HepG2 (cell line): ENCODE data around the gene SCAF8. TPM values are rescaled to one million over a fixed set of nuclear protein-coding genes. Genes with fewer than 3 reads are reported as not detected.

ENCODE experiments used
- BHLHE40 ChIP-seq: IDR thresholded peaks from 2 replicates; pipeline ENCODE4 v1.6.1; 2011; ENCODE audit warnings: low read length, improper control_type of control experiment
- CCDC6 ChIP-seq: sonication (generic); formaldehyde crosslinking; IDR thresholded peaks from 2 replicates; pipeline ENCODE4 v1.8.1; 2022; ENCODE audit warnings: mild to moderate bottlenecking, missing genetic modification reagents, moderate library complexity
- FOXA1 ChIP-seq, 2 experiments: fragments of 450-650 bp in 1 of 2; sonication (generic) in 1 of 2; formaldehyde crosslinking in 1 of 2; IDR thresholded peaks; 2 replicates each; pipeline versions ENCODE4 v1.4.0 to v1.6.1; 2016 to 2020; ENCODE audit warnings: missing genetic modification reagents in 1 of 2
- GATA4 ChIP-seq: sonication (generic); IDR thresholded peaks from 2 replicates; pipeline ENCODE4 v1.6.1; 2016; ENCODE audit warnings: antibody characterized with exemption, low read depth, borderline replicate concordance
- HDAC2 ChIP-seq: sonication (generic); formaldehyde crosslinking; IDR thresholded peaks from 2 replicates; pipeline ENCODE4 v1.4.0; 2020; ENCODE audit warnings: missing genetic modification reagents
- KAT2B ChIP-seq: fragments of 150-350 bp; IDR thresholded peaks from 2 replicates; pipeline ENCODE4 v1.6.1; 2014; ENCODE audit warnings: low read depth, low read length, borderline replicate concordance
- LCORL ChIP-seq, 2 experiments: fragments of 450-650 bp in 1 of 2; sonication (generic) in 1 of 2; formaldehyde crosslinking in 1 of 2; IDR thresholded peaks; 2 replicates each; pipeline versions ENCODE4 v1.5.0 to v1.6.1; 2017 to 2020; ENCODE audit warnings: antibody characterized with exemption in 1 of 2, missing genetic modification reagents in 1 of 2
- MXI1 ChIP-seq: IDR thresholded peaks from 3 replicates; pipeline ENCODE4 v1.6.1; 2012; ENCODE audit warnings: low read depth, low read length, inconsistent platforms, borderline replicate concordance
- PITX1 ChIP-seq: sonication (generic); formaldehyde crosslinking; IDR thresholded peaks from 2 replicates; pipeline ENCODE4 v1.5.1; 2020; ENCODE audit warnings: mild to moderate bottlenecking, missing genetic modification reagents
- RELA ChIP-seq: sonication (generic); formaldehyde crosslinking; IDR thresholded peaks from 2 replicates; pipeline ENCODE4 v1.4.0; 2020; ENCODE audit warnings: missing genetic modification reagents
- SCMH1 ChIP-seq: sonication (generic); formaldehyde crosslinking; IDR thresholded peaks from 2 replicates; pipeline ENCODE4 v1.9.0; 2021; ENCODE audit warnings: missing genetic modification reagents, mild to moderate bottlenecking, borderline replicate concordance
- TP53 ChIP-seq: sonication (generic); formaldehyde crosslinking; conservative IDR thresholded peaks from 2 replicates; pipeline ENCODE4 v1.4.0; 2020; ENCODE audit warnings: missing genetic modification reagents
- ZNF225 ChIP-seq: sonication (generic); formaldehyde crosslinking; IDR thresholded peaks from 2 replicates; pipeline ENCODE4 v1.4.0; 2020; ENCODE audit warnings: mild to moderate bottlenecking, missing genetic modification reagents
- ZNF232 ChIP-seq: sonication (generic); formaldehyde crosslinking; IDR thresholded peaks from 2 replicates; pipeline ENCODE4 v1.4.0; 2020; ENCODE audit warnings: missing genetic modification reagents, borderline replicate concordance
- ZNF24 ChIP-seq: fragments of 450-650 bp; IDR thresholded peaks from 2 replicates; pipeline ENCODE4 v1.6.1; 2017; ENCODE audit warnings: antibody characterized with exemption, mild to moderate bottlenecking
- ZNF253 ChIP-seq: sonication (generic); formaldehyde crosslinking; IDR thresholded peaks from 2 replicates; pipeline ENCODE4 v1.8.0; 2022; ENCODE audit warnings: mild to moderate bottlenecking, missing genetic modification reagents, borderline replicate concordance
- ZNF260 ChIP-seq: sonication (generic); formaldehyde crosslinking; IDR thresholded peaks from 2 replicates; pipeline ENCODE4 v1.4.0; 2020; ENCODE audit warnings: missing genetic modification reagents, low read depth, mild to moderate bottlenecking, borderline replicate concordance
- ZNF530 ChIP-seq: sonication (generic); formaldehyde crosslinking; IDR thresholded peaks from 2 replicates; pipeline ENCODE4 v1.5.0; 2020; ENCODE audit warnings: low read depth, mild to moderate bottlenecking, missing genetic modification reagents
- ZNF776 ChIP-seq: sonication (generic); formaldehyde crosslinking; IDR thresholded peaks from 2 replicates; pipeline ENCODE4 v1.4.0; 2020; ENCODE audit warnings: mild to moderate bottlenecking, missing genetic modification reagents
- ZNF841 ChIP-seq: sonication (generic); formaldehyde crosslinking; IDR thresholded peaks from 2 replicates; pipeline ENCODE4 v1.8.1; 2023; ENCODE audit warnings: missing genetic modification reagents, borderline replicate concordance
- ZNF850 ChIP-seq: sonication (generic); formaldehyde crosslinking; conservative IDR thresholded peaks from 2 replicates; pipeline ENCODE4 v1.9.0; 2021; ENCODE audit warnings: mild to moderate bottlenecking, missing genetic modification reagents
- ZSCAN9 ChIP-seq: IDR thresholded peaks from 2 replicates; pipeline ENCODE4 v1.6.1; 2016; ENCODE audit warnings: borderline replicate concordance
- polyA plus RNA-seq, 8 experiments: library from polyadenylated mRNA; depleted of rRNA in 3 of 8; stranded (reverse) in 7 of 8; unstranded in 1 of 8; fragments of >200 nt; fragmentation: Illumina TruSeq in 4 of 8; extraction: Trizol in 4 of 8; gene quantifications; 2 replicates each; pipeline versions ENCODE4 v1.2.1 to v1.2.3, GENCODE V29; 2011 to 2016; ENCODE audit warnings: low read depth in 4 of 8, missing spikeins in 1 of 8, mixed read lengths in 1 of 8; ENCODE audit not compliant: insufficient read depth in 1 of 8
- total RNA-seq, 5 experiments: library from RNA; depleted of rRNA; stranded (reverse); fragments of >200 nt; fragmentation: Illumina TruSeq; extraction: Trizol; gene quantifications; 2 replicates each; pipeline ENCODE4 v1.2.3, GENCODE V29; 2016; ENCODE audit warnings: low read depth in 1 of 5
- TF ChIP-seq, protein P1 (sequence below): sonication (generic); formaldehyde crosslinking; IDR thresholded peaks from 2 replicates; pipeline ENCODE4 v1.5.0; 2020; ENCODE audit warnings: mild to moderate bottlenecking, missing genetic modification reagents, borderline replicate concordance
- TF ChIP-seq, protein P2 (sequence below): sonication (generic); formaldehyde crosslinking; IDR thresholded peaks from 2 replicates; pipeline ENCODE4 v1.4.0; 2020; ENCODE audit warnings: mild to moderate bottlenecking, low read depth, missing genetic modification reagents
- TF ChIP-seq, protein P3 (sequence below): sonication (generic); formaldehyde crosslinking; IDR thresholded peaks from 2 replicates; pipeline ENCODE4 v1.5.0; 2020; ENCODE audit warnings: missing genetic modification reagents, mild to moderate bottlenecking, borderline replicate concordance
- TF ChIP-seq, protein P4 (sequence below): sonication (generic); formaldehyde crosslinking; IDR thresholded peaks from 2 replicates; pipeline ENCODE4 v1.5.0; 2020; ENCODE audit warnings: missing genetic modification reagents

Gene SCAF8
- total and polyA plus RNA-seq, 2 of the 13 experiments (the other 11 are each of a cell fraction or from before 2014, with no cell fraction given), result 15.3 to 40.8 TPM

DNA sequence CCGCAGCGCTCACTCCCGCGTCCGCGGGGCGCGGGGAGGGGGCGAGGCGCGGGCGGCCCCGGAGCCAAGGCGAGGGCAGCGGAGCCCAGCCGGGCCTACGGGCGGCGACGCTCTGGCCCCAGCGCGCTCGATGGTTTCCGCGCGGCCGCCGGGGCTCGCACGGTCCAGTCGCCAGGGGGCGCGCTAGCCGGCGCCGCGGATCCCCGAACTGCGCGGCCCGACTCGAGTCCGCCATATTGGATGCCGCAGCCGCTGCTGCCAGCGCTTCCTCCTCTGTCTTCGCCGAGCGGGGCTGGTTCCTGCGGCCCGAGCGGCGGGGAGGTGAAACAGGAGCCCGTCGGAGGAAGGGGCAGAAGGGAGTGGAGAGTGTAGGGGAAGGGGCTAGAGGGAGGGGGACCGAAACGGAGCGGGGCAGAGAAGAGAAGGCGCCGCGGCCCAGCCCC lies at the start of gene SCAF8 (continued):
- TF ChIP-seq ZSCAN9 (CRISPR knock-in tag), result no peak; the same call in none of the 2 replicates
- peak; percentile 95 for TF ChIP-seq ZNF776 (CRISPR knock-in tag)
- peak; percentile 91 for TF ChIP-seq CCDC6 (CRISPR knock-in tag)
- TF ChIP-seq ZNF225, result no peak
- no peak for TF ChIP-seq PITX1 (CRISPR knock-in tag)
- TF ChIP-seq ZNF232 (CRISPR knock-in tag), result no peak
- TF ChIP-seq, protein P1, sequence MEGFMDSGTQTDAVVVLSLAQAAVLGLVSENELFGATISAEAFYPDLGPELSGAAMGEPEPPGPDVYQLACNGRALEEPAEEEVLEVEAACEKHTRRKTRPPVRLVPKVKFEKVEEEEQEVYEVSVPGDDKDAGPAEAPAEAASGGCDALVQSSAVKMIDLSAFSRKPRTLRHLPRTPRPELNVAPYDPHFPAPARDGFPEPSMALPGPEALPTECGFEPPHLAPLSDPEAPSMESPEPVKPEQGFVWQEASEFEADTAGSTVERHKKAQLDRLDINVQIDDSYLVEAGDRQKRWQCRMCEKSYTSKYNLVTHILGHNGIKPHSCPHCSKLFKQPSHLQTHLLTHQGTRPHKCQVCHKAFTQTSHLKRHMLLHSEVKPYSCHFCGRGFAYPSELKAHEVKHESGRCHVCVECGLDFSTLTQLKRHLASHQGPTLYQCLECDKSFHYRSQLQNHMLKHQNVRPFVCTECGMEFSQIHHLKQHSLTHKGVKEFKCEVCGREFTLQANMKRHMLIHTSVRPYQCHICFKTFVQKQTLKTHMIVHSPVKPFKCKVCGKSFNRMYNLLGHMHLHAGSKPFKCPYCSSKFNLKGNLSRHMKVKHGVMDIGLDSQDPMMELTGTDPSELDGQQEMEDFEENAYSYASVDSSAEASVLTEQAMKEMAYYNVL, result no peak; the same call in 1 of the 2 replicates
- TF ChIP-seq HDAC2 (CRISPR knock-in tag), result no peak; the same call in 1 of the 2 replicates
- TF ChIP-seq ZNF850 (CRISPR knock-in tag), result no peak
- TF ChIP-seq, protein P2, sequence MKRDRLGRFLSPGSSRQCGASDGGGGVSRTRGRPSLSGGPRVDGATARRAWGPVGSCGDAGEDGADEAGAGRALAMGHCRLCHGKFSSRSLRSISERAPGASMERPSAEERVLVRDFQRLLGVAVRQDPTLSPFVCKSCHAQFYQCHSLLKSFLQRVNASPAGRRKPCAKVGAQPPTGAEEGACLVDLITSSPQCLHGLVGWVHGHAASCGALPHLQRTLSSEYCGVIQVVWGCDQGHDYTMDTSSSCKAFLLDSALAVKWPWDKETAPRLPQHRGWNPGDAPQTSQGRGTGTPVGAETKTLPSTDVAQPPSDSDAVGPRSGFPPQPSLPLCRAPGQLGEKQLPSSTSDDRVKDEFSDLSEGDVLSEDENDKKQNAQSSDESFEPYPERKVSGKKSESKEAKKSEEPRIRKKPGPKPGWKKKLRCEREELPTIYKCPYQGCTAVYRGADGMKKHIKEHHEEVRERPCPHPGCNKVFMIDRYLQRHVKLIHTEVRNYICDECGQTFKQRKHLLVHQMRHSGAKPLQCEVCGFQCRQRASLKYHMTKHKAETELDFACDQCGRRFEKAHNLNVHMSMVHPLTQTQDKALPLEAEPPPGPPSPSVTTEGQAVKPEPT (CRISPR knock-in tag), result no peak
- no peak for TF ChIP-seq KAT2B
- TF ChIP-seq ZNF530 (CRISPR knock-in tag), result no peak
- TF ChIP-seq, protein P3, sequence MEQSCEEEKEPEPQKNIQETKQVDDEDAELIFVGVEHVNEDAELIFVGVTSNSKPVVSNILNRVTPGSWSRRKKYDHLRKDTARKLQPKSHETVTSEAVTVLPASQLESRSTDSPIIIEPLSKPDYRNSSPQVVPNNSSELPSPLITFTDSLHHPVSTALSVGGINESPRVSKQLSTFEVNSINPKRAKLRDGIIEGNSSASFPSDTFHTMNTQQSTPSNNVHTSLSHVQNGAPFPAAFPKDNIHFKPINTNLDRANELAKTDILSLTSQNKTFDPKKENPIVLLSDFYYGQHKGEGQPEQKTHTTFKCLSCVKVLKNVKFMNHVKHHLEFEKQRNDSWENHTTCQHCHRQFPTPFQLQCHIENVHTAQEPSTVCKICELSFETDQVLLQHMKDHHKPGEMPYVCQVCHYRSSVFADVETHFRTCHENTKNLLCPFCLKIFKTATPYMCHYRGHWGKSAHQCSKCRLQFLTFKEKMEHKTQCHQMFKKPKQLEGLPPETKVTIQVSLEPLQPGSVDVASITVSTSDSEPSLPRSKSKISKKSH (CRISPR knock-in tag), result no peak
- no peak for TF ChIP-seq ZNF253 (CRISPR knock-in tag)
- TF ChIP-seq MXI1, result peak; percentile 57; the same call in 1 of the 3 replicates
- TF ChIP-seq, protein P4, sequence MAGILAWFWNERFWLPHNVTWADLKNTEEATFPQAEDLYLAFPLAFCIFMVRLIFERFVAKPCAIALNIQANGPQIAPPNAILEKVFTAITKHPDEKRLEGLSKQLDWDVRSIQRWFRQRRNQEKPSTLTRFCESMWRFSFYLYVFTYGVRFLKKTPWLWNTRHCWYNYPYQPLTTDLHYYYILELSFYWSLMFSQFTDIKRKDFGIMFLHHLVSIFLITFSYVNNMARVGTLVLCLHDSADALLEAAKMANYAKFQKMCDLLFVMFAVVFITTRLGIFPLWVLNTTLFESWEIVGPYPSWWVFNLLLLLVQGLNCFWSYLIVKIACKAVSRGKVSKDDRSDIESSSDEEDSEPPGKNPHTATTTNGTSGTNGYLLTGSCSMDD (CRISPR knock-in tag), result no peak
- no peak for TF ChIP-seq ZNF24
- no peak for TF ChIP-seq FOXA1 (IDR thresholded peaks at IDR 0.05)
- TF ChIP-seq FOXA1 (CRISPR knock-in tag; IDR thresholded peaks at IDR 0.05), result no peak
- TF ChIP-seq GATA4, result no peak
- no peak for TF ChIP-seq LCORL (IDR thresholded peaks at IDR 0.05)
- TF ChIP-seq LCORL (CRISPR knock-in tag; IDR thresholded peaks at IDR 0.05), result no peak
- TF ChIP-seq ZNF260 (CRISPR knock-in tag), result no peak
- TF ChIP-seq ZNF841 (CRISPR knock-in tag), result peak; percentile 32; the same call in 1 of the 2 replicates
- no peak; the same call in 1 of the 2 replicates for TF ChIP-seq RELA (CRISPR knock-in tag)
- no peak for TF ChIP-seq SCMH1 (CRISPR knock-in tag)
- TF ChIP-seq TP53 (CRISPR knock-in tag), result no peak; the same call in 1 of the 2 replicates
- peak; percentile 28; the same call in 1 of the 2 replicates for TF ChIP-seq BHLHE40
